ENCODE results near the gene CNN2. TPM values are rescaled to one million over a fixed set of nuclear protein-coding genes. Genes with fewer than 3 reads are reported as not detected.

The CNN2 gene
- total and polyA plus RNA-seq, 3 donors from 2014 or later, result 19.1 to 36.4 (median 28.0) TPM

DNA sequence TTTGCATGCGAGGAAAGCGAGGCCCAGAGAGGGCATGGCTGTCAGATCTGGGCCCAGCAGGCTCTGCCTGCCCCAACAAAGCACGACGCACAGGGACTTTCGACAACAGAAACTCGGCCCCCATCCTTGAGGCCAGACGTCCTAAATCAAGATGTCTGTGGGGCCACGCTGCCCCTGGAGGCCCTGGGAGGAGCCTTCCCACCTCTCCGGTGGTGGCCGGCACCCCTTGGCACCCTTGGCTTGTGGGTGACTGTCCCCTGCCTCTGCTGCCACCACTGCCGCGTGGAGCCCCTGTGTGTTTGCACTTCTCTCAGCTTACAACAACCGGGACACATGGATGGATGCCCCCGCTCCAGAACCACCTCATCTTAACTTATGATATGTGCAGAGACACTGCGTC, 37.9 kb upstream of the CNN2 start:
- DNase-seq, result no peak
- TF ChIP-seq, protein P1, sequence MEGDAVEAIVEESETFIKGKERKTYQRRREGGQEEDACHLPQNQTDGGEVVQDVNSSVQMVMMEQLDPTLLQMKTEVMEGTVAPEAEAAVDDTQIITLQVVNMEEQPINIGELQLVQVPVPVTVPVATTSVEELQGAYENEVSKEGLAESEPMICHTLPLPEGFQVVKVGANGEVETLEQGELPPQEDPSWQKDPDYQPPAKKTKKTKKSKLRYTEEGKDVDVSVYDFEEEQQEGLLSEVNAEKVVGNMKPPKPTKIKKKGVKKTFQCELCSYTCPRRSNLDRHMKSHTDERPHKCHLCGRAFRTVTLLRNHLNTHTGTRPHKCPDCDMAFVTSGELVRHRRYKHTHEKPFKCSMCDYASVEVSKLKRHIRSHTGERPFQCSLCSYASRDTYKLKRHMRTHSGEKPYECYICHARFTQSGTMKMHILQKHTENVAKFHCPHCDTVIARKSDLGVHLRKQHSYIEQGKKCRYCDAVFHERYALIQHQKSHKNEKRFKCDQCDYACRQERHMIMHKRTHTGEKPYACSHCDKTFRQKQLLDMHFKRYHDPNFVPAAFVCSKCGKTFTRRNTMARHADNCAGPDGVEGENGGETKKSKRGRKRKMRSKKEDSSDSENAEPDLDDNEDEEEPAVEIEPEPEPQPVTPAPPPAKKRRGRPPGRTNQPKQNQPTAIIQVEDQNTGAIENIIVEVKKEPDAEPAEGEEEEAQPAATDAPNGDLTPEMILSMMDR (IDR thresholded peaks at IDR 0.05), result no peak
- TF ChIP-seq POLR2A (IDR thresholded peaks at IDR 0.05), result no peak
- Histone ChIP-seq H3K9me3 (no peaks in the 10 kb centered on the region), H3K27ac (no peak overlapping the region), H3K27me3 (no peaks in the 10 kb centered on the region), H3K4me3 (no peak overlapping the region), H3K36me3 (ENCODE audit: low read depth, missing control alignments) (no peaks in the 10 kb centered on the region), H3K4me1 (peaks cover 14% of the 10 kb centered on the region)
- intact Hi-C loops (cut with DNase I; ENCODE audit: low total_unique reads), result no loop called here
- WGBS, 2 donors, result 88 to 90% methylated on average over 10 to 15 of the region's 15 CpGs

DNA sequence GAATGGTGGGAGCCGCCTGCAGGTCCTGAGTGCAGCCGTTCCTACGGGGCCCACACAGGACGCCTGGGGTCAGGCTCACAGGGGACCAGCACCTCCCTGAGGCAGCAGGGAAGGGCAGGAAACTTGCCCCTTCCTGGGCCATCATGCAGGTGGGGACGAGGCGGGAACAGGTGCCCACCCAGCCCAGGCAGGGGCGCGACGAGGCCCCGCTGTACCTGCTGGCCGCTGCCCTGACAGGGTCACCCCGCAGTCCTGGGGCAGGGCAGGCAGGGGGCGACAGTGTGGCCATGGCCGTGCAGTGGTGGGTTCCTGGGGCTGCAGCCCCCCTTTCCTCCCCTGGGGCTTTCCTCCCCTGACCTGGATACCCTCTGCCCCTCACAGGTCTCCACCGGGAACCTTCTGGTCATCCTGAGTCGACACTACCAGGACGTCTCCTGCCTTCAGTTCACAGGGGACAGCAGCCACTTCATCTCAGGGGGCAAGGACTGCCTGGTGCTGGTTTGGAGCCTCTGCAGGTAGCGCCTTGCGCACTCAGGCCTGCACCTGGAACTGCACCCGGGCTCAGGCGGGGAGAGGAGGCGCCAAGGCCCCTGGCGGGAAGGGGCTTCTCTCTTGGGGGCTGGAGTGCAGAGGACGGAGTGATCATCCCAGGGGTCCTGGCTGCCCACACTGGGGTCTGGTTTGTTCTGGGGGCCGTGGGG, 36.9 kb upstream of the CNN2 start:
- no peak overlapping the region for H3K4me3 ChIP-seq
- intact Hi-C loops (cut with DNase I; ENCODE audit: low total_unique reads), result no loop called here
- H3K36me3 ChIP-seq (ENCODE audit: low read depth, missing control alignments), result no peaks in the 10 kb centered on the region
- H3K9me3 ChIP-seq, result no peaks in the 10 kb centered on the region
- H3K27ac ChIP-seq, result no peak overlapping the region
- H3K27me3 ChIP-seq, result no peaks in the 10 kb centered on the region
- DNase-seq, result no peak
- TF ChIP-seq, protein P1 (IDR thresholded peaks at IDR 0.05), result no peak
- no peak for TF ChIP-seq POLR2A (IDR thresholded peaks at IDR 0.05)
- WGBS, 2 donors, result 85 to 87% methylated on average over 9 to 25 of the region's 25 CpGs
- H3K4me1 ChIP-seq, result peaks cover 9% of the 10 kb centered on the region

DNA sequence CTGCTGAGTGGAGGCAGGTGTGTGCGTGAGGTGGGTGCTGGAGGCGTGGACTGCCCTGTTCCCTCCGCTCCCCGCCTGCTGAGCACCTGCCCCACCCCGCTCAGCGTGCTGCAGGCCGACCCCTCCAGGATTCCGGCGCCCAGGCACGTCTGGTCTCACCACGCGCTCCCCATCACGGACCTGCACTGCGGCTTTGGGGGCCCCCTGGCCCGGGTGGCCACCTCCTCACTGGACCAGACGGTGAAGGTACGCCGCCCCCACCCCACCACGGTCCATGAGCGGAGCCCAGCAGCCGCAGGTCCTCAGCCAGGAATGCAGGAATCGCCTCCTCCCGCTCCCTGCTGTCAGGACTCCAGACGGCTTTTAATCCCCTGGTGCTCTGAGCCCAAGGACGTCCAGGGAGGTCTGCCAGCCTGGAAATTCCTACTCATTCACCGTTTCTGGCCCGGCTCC, 36.3 kb upstream of the CNN2 start:
- no peak overlapping the region for H3K4me3 ChIP-seq
- H3K27me3 ChIP-seq, result no peaks in the 10 kb centered on the region
- peaks cover 9% of the 10 kb centered on the region for H3K4me1 ChIP-seq
- no peaks in the 10 kb centered on the region for H3K36me3 ChIP-seq (ENCODE audit: low read depth, missing control alignments)
- WGBS, 2 donors, result 41 to 45% methylated on average over 9 to 26 of the region's 27 CpGs
- TF ChIP-seq POLR2A (IDR thresholded peaks at IDR 0.05), result no peak
- TF ChIP-seq, protein P1 (IDR thresholded peaks at IDR 0.05), result no peak
- no peaks in the 10 kb centered on the region for H3K9me3 ChIP-seq
- intact Hi-C loops (cut with DNase I; ENCODE audit: low total_unique reads), result no loop called here
- peak; percentile 58 for DNase-seq
- no peak overlapping the region for H3K27ac ChIP-seq

DNA sequence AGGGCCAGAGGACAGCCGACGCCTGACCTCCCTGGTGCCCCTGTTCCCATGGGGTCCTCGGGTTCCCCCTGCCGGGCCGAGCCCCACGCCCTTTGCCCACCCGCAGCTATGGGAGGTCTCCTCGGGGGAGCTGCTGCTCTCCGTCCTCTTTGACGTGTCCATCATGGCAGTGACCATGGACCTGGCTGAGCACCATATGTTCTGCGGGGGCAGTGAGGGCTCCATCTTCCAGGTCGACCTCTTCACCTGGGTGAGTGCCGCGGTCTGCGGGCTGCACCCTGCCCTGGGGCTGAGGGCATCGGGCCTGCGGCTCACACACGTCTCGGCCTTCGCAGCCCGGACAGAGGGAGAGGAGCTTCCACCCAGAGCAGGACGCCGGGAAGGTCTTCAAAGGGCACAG, 35.7 kb upstream of the CNN2 start:
- peaks cover 9% of the 10 kb centered on the region for H3K4me1 ChIP-seq
- intact Hi-C loops (cut with DNase I; ENCODE audit: low total_unique reads), result no loop called here
- no peak for DNase-seq
- WGBS, 2 donors, result 75 to 82% methylated on average over 7 to 23 of the region's 23 CpGs
- no peak overlapping the region for H3K4me3 ChIP-seq
- H3K27ac ChIP-seq, result no peak overlapping the region
- no peaks in the 10 kb centered on the region for H3K27me3 ChIP-seq
- no peaks in the 10 kb centered on the region for H3K9me3 ChIP-seq
- TF ChIP-seq, protein P1 (IDR thresholded peaks at IDR 0.05), result no peak
- TF ChIP-seq POLR2A (IDR thresholded peaks at IDR 0.05), result no peak
- H3K36me3 ChIP-seq (ENCODE audit: low read depth, missing control alignments), result no peaks in the 10 kb centered on the region
